SK-N-SH treated with all-trans-retinoic acid at 6 μM for 48 hours (cell line): Measurements from ENCODE around the gene C4B.

Experiments used
- ATAC-seq: fragments of 200-7000 bp; cut with Tn5 transposase; 3 replicates; pipeline ENCODE4 v1.9.1; 2020; ENCODE audit warnings: mild to moderate bottlenecking, moderate library complexity
- BACH2 ChIP-seq: fragments of 250-450 bp; sonication (Bioruptor Pico); IDR thresholded peaks from 2 replicates; pipeline ENCODE4 v1.9.0; 2021; ENCODE audit warnings: mild to moderate bottlenecking, borderline replicate concordance
- CREB5 ChIP-seq: fragments of 250-450 bp; sonication (Bioruptor Pico); IDR thresholded peaks from 2 replicates; pipeline ENCODE4 v1.5.1; 2020; ENCODE audit warnings: low read depth, mild to moderate bottlenecking, moderate library complexity
- CSDC2 ChIP-seq: fragments of 250-450 bp; sonication (Bioruptor Pico); IDR thresholded peaks from 2 replicates; pipeline ENCODE4 v1.5.0; 2020; ENCODE audit warnings: mild to moderate bottlenecking, moderate library complexity
- CSRNP3 ChIP-seq: fragments of 250-450 bp; sonication (Bioruptor Pico); IDR thresholded peaks from 2 replicates; pipeline ENCODE4 v1.5.1; 2021; ENCODE audit warnings: mild to moderate bottlenecking, moderate library complexity
- GLIS3 ChIP-seq: fragments of 250-450 bp; sonication (Bioruptor Pico); IDR thresholded peaks from 2 replicates; pipeline ENCODE4 v1.5.0; 2020; ENCODE audit warnings: mild to moderate bottlenecking, moderate library complexity
- ISL1 ChIP-seq: fragments of 250-450 bp; sonication (Bioruptor Pico); IDR thresholded peaks from 2 replicates; pipeline ENCODE4 v2.1.2; 2022; ENCODE audit warnings: mild to moderate bottlenecking, moderate library complexity
- OSR1 ChIP-seq: fragments of 250-450 bp; sonication (Bioruptor Pico); IDR thresholded peaks from 2 replicates; pipeline ENCODE4 v1.8.0; 2022; ENCODE audit warnings: moderate library complexity, mild to moderate bottlenecking, inconsistent platforms
- POU6F1 ChIP-seq: fragments of 250-450 bp; sonication (Bioruptor Pico); IDR thresholded peaks from 2 replicates; pipeline ENCODE4 v1.8.0; 2021; ENCODE audit warnings: low read depth, mild to moderate bottlenecking, moderate library complexity, borderline replicate concordance
- PPARA ChIP-seq: fragments of 250-450 bp; sonication (Bioruptor Pico); IDR thresholded peaks from 2 replicates; pipeline ENCODE4 v1.5.0; 2020; ENCODE audit warnings: mild to moderate bottlenecking, borderline replicate concordance
- TCF4 ChIP-seq: fragments of 250-450 bp; sonication (Bioruptor Pico); IDR thresholded peaks from 2 replicates; pipeline ENCODE4 v1.8.0; 2021; ENCODE audit warnings: mild to moderate bottlenecking, moderate library complexity, borderline replicate concordance
- TOX ChIP-seq: fragments of 250-450 bp; sonication (Bioruptor Pico); IDR thresholded peaks from 2 replicates; pipeline ENCODE4 v1.8.0; 2021; ENCODE audit warnings: mild to moderate bottlenecking, moderate library complexity, borderline replicate concordance
- TSHZ2 ChIP-seq: fragments of 250-450 bp; sonication (Bioruptor Pico); IDR thresholded peaks from 2 replicates; pipeline ENCODE4 v1.5.0; 2020; ENCODE audit warnings: mild to moderate bottlenecking, moderate library complexity
- ZC3H10 ChIP-seq: fragments of 250-450 bp; sonication (Bioruptor Pico); IDR thresholded peaks from 2 replicates; pipeline ENCODE4 v1.5.1; 2021; ENCODE audit warnings: mild to moderate bottlenecking, moderate library complexity
- ZFP3 ChIP-seq: fragments of 250-450 bp; sonication (Bioruptor Pico); IDR thresholded peaks from 2 replicates; pipeline ENCODE4 v1.5.0; 2020; ENCODE audit warnings: mild to moderate bottlenecking, moderate library complexity
- ZFP30 ChIP-seq: fragments of 450-650 bp; formaldehyde crosslinking; IDR thresholded peaks from 2 replicates; pipeline ENCODE4 v1.5.0; 2022; ENCODE audit warnings: mild to moderate bottlenecking, moderate library complexity
- ZNF565 ChIP-seq: fragments of 450-650 bp; formaldehyde crosslinking; conservative IDR thresholded peaks from 2 replicates; pipeline ENCODE4 v1.5.0; 2020; ENCODE audit warnings: low read depth, mild to moderate bottlenecking, moderate library complexity
- ZNF70 ChIP-seq: fragments of 450-650 bp; formaldehyde crosslinking; IDR thresholded peaks from 2 replicates; pipeline ENCODE4 v1.5.0; 2020; ENCODE audit warnings: mild to moderate bottlenecking, moderate library complexity

The C4B gene

DNA sequence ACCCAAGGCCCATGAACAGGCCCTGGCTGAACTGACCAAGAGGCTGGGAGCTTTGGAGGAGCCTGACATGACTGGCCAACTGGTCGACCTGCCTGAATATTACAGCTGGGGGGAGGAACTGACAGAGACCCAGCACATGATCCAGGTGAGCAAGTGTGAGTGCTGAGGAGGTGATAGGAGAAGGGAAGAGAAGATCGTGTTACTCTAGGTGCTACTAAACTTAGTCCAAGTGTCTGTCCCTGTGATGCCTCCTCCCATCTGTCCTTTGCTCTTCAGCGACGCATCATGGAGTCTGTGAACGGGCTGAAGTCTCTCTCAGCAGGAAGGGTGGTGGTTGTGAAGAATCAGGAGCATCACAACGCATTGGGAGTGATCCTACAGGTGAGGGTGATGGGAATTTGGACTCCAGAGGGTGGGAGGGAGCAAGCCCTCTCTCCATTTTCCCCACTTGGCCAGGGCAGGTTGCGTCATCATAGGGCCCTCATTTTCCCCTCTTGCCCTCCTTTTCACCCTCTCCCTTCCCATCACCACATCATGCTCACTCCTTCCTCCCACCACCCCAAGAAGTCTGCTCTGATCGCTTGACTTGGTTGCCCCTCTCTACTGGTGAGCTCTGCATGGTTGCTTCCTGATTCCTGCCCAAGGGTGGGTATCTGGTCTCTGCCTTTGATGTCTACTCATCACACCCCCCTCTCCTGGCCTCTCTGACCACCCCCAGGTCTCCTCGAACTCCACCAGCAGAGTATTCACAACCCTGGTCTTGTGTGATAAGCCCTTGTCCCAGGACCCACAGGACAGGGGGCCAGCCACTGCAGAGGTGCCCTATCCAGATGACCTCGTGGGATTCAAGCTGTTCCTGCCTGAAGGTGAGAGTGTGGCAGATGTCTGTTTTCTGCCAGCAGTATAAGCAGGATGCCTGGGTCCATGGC is 47.3 kb upstream of the C4B start:
- TF ChIP-seq CSDC2 (CRISPR knock-in tag) (no peak), POU6F1 (CRISPR knock-in tag) (no peak), OSR1 (CRISPR knock-in tag) (no peak), PPARA (CRISPR knock-in tag) (no peak), ZNF70 (CRISPR knock-in tag) (no peak)
- no peak for ATAC-seq

DNA sequence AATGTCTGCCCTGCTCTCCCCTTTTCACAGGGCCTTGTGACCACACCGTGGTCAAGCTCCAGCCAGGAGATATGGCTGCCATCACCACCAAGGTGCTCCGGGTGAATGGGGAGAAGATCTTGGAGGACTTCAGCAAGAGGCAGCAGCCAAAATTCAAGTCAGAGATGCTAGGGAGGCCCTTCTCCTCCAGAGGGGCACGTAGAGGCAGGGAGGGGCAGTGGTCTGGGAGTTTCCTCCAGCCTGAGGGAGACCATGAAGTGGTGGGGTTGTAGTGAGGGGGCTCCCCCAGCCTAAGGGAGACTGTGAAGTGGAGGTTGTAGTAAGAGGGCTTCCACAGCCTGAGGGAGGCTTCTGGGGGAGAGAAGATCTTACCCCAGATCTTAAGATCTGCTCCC is 46.7 kb upstream of the C4B start:
- TF ChIP-seq ISL1 (CRISPR knock-in tag) (no peak), TSHZ2 (no peak), CSRNP3 (CRISPR knock-in tag) (no peak)
- no peak for ATAC-seq

DNA sequence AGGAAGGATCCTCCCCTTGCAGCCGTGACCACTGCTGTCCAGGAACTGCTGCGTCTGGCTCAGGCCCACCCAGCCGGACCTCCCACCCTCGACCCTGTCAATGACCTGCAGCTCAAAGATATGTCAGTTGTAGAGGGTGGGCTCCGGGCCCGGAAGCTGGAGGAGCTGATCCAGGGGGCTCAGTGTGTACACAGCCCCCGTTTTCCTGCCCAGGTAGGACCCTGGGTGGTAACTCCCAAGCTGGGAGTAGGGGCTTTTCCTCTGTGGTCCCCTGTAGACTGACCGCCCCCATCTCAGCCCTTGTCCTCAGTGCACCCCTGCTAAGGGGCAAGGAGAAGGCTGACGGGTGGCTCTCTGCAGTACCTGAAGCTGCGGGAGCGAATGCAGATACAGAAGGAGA is 46.3 kb upstream of the C4B start:
- TF ChIP-seq TCF4 (no peak), ZNF565 (no peak), ZFP30 (CRISPR knock-in tag) (no peak), CREB5 (CRISPR knock-in tag) (no peak), TOX (CRISPR knock-in tag) (no peak), GLIS3 (CRISPR knock-in tag) (no peak), PPARA (CRISPR knock-in tag) (no peak), POU6F1 (CRISPR knock-in tag) (no peak), ZC3H10 (CRISPR knock-in tag) (no peak), ZFP3 (CRISPR knock-in tag) (no peak), ZNF70 (CRISPR knock-in tag) (no peak), BACH2 (no peak)
- ATAC-seq: no peak
